HCT116 (cell line): ENCODE results near the gene BTBD9.

Source experiments
- CBX3 ChIP-seq: IDR thresholded peaks from 2 replicates; pipeline ENCODE4 v1.6.1; 2012; ENCODE audit warnings: low read depth
- CTCF ChIP-seq, 3 experiments: fragments of 200-600 bp in 1 of 3; sonication (generic) in 1 of 3; IDR thresholded peaks in 2 of 3; conservative IDR thresholded peaks in 1 of 3; 2 replicates each; pipeline ENCODE4 v1.5.1; 2012 to 2017; ENCODE audit warnings: low read depth in 2 of 3, low read length in 2 of 3, antibody characterized with exemption in 1 of 3, borderline replicate concordance in 1 of 3, control low read depth in 1 of 3, mild to moderate bottlenecking in 1 of 3, mixed read lengths in 1 of 3, mixed run types in 1 of 3, moderate library complexity in 1 of 3; ENCODE audit not compliant: insufficient read depth in 1 of 3
- EZH2 ChIP-seq: fragments of 200-600 bp; sonication (generic); IDR thresholded peaks from 2 replicates; pipeline ENCODE4 v1.6.1; 2017; ENCODE audit warnings: antibody characterized with exemption, mixed run types
- MAX ChIP-seq: IDR thresholded peaks from 2 replicates; pipeline ENCODE4 v1.6.1; 2012
- POLR2A ChIP-seq: IDR thresholded peaks from 2 replicates; pipeline ENCODE4 v1.7.0; 2011; ENCODE audit warnings: borderline replicate concordance; ENCODE audit not compliant: insufficient read depth, insufficient read length; ENCODE audit errors: extremely low read depth
- POLR2AphosphoS5 ChIP-seq: IDR thresholded peaks from 2 replicates; pipeline ENCODE4 v1.6.1; 2011; ENCODE audit warnings: mild to moderate bottlenecking, low read depth, low read length, moderate library complexity
- SP1 ChIP-seq: IDR thresholded peaks from 2 replicates; pipeline ENCODE4 v1.6.1; 2012; ENCODE audit warnings: low read depth
- SRF ChIP-seq: IDR thresholded peaks from 2 replicates; pipeline ENCODE4 v1.6.1; 2012; ENCODE audit warnings: low read depth

- TF ChIP-seq CTCF (IDR thresholded peaks at IDR 0.05 in 2 of 3, conservative IDR thresholded peaks at IDR 0.05 in 1 of 3; ENCODE audit: borderline replicate concordance in 1 of 3, insufficient read depth in 1 of 3, low read depth in 2 of 3, low read length in 2 of 3) = no peak
- TF ChIP-seq CBX3 = no peak
- no peak for TF ChIP-seq SP1
- TF ChIP-seq EZH2 = no peak
- TF ChIP-seq POLR2AphosphoS5 = no peak
- TF ChIP-seq POLR2A = no peak
- no peak for TF ChIP-seq SRF
- TF ChIP-seq MAX = no peak
Measured at GRCh38 chr6:38673397-38674165, 33.9 kb upstream of the BTBD9 start.
